ENCODE measurements around the gene MAPK1IP1L.
"Not testable (repeated sequence)": the region's sequence is repeated elsewhere in the genome, so short reads cannot be mapped to it uniquely, and the experiment has no call there.

The MAPK1IP1L gene

DNA sequence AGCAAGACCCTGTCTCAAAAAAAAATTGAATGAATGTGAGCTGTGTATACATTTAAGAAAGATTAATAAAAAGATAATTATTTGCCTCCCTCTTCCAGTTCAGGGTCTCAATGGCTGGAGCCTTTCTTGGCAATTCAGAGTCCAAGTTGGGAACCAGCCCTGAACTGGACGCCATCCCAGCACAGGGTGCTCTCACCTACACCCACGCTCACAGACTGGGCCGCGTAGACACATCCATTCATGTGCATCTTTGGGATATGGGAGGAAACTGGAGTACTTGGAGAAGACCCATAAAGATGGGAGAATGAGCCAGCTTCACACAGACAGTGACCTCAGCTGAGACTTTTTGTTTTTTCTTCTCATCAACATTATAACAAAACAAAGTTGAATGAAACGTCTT lies 6.5 kb downstream of the MAPK1IP1L start:
- Histone ChIP-seq H3K56ac (ENCODE audit: low read length) (no peak overlapping the region), H3K4ac (ENCODE audit: low read depth, low read length) (no peak overlapping the region), H3K36me3 (ENCODE audit: control insufficient read depth, insufficient read depth, low read length) (no peaks in the 10 kb centered on the region), H3K27ac (ENCODE audit: low read depth, low read length) (no peak overlapping the region), H2BK5ac (ENCODE audit: low read length) (no peak overlapping the region), H3K18ac (ENCODE audit: low read length) (no peak overlapping the region), H4K8ac (ENCODE audit: low read depth, low read length) (no peak overlapping the region), H2AK5ac (ENCODE audit: low read length) (no peak overlapping the region), H3K79me2 (ENCODE audit: control insufficient read depth, insufficient read depth, low read length) (peaks cover 56% of the 10 kb centered on the region), H3K79me1 (ENCODE audit: low read length) (peaks cover 10% of the 10 kb centered on the region), H4K5ac (ENCODE audit: low read length) (no peak overlapping the region), H3K27me3 (ENCODE audit: insufficient read depth, low read length, poor library complexity) (no peaks in the 10 kb centered on the region), H3K23ac (ENCODE audit: low read length) (no peak overlapping the region), H3K4me2 (ENCODE audit: low read length) (no peak overlapping the region), H2BK120ac (ENCODE audit: low read depth, low read length) (no peak overlapping the region), H3K9ac (ENCODE audit: low read length) (no peak overlapping the region), H2BK15ac (replicated peaks; ENCODE audit: low read depth) (no peak overlapping the region), H3K4me1 (ENCODE audit: control insufficient read depth, low read depth, low read length) (no peaks in the 10 kb centered on the region), H3K4me3 (ENCODE audit: low read length) (no peak overlapping the region)
- DNase-seq = no peak
- no CpG with 5 or more reads among the region's 5 CpGs for WGBS (ENCODE audit: extremely low coverage, insufficient coverage, low lambda C conversion rate)

- peaks cover 2% of the 10 kb centered on the region for H3K36me3 ChIP-seq (ENCODE audit: control insufficient read depth, insufficient read depth, low read length)
Observed at GRCh38 chr14:55059333-55059732, 7.9 kb downstream of the MAPK1IP1L start.

DNA sequence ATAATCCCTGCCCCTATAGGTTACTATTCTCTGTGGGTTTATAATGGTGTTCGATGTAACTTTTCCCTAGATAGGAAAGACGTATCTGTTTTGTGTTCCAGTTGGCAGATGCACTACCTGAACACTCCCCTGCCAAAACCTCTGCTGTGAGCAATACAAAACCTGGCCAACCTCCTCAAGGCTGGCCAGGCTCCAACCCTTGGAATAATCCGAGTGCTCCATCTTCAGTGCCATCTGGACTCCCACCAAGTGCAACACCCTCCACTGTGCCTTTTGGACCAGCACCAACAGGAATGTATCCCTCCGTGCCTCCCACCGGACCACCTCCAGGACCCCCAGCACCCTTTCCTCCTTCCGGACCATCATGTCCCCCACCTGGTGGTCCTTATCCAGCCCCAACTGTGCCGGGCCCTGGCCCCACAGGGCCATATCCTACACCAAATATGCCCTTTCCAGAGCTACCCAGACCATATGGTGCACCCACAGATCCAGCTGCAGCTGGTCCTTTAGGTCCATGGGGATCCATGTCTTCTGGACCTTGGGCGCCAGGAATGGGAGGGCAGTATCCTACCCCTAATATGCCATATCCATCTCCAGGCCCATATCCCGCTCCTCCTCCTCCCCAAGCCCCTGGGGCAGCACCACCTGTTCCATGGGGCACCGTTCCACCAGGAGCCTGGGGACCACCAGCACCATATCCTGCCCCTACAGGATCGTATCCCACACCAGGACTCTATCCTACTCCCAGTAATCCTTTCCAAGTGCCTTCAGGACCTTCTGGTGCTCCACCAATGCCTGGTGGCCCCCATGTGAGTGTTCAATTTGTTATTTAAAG lies 11.3 kb downstream of the MAPK1IP1L start:
- H3K4me1 ChIP-seq (ENCODE audit: control insufficient read depth, low read depth, low read length) = no peaks in the 10 kb centered on the region
- no peak overlapping the region for H3K4me3 ChIP-seq (ENCODE audit: low read length)
- no peak overlapping the region for H2BK5ac ChIP-seq (ENCODE audit: low read length)
- H4K5ac ChIP-seq (ENCODE audit: low read length) = no peak overlapping the region
- H3K56ac ChIP-seq (ENCODE audit: low read length) = no peak overlapping the region
- H3K27me3 ChIP-seq (ENCODE audit: insufficient read depth, low read length, poor library complexity) = no peaks in the 10 kb centered on the region
- H3K9ac ChIP-seq (ENCODE audit: low read length) = no peak overlapping the region
- no peak overlapping the region for H3K18ac ChIP-seq (ENCODE audit: low read length)
- H2BK15ac ChIP-seq (replicated peaks; ENCODE audit: low read depth) = no peak overlapping the region
- H2BK120ac ChIP-seq (ENCODE audit: low read depth, low read length) = no peak overlapping the region
- H3K27ac ChIP-seq (ENCODE audit: low read depth, low read length) = no peak overlapping the region
- DNase-seq = no peak
- no peak overlapping the region for H2AK5ac ChIP-seq (ENCODE audit: low read length)
- no peak overlapping the region for H3K4ac ChIP-seq (ENCODE audit: low read depth, low read length)
- no peak overlapping the region for H3K4me2 ChIP-seq (ENCODE audit: low read length)
- no CpG with 5 or more reads among the region's 11 CpGs for WGBS (ENCODE audit: extremely low coverage, insufficient coverage, low lambda C conversion rate)
- H3K79me2 ChIP-seq (ENCODE audit: control insufficient read depth, insufficient read depth, low read length) = peaks cover 18% of the 10 kb centered on the region
- no peak overlapping the region for H4K8ac ChIP-seq (ENCODE audit: low read depth, low read length)
- H3K23ac ChIP-seq (ENCODE audit: low read length) = no peak overlapping the region
- H3K79me1 ChIP-seq (ENCODE audit: low read length) = peaks cover 13% of the 10 kb centered on the region
- peaks cover 3% of the 10 kb centered on the region for H3K36me3 ChIP-seq (ENCODE audit: control insufficient read depth, insufficient read depth, low read length)

More at GRCh38 chr14:55059333-55059732, 7.9 kb downstream of the MAPK1IP1L start:
- no peak overlapping the region for H3K4me3 ChIP-seq (ENCODE audit: low read length)
- no peak overlapping the region for H2BK5ac ChIP-seq (ENCODE audit: low read length)
- peaks cover 13% of the 10 kb centered on the region for H3K79me1 ChIP-seq (ENCODE audit: low read length)
- no peak overlapping the region for H3K18ac ChIP-seq (ENCODE audit: low read length)
- no peaks in the 10 kb centered on the region for H3K4me1 ChIP-seq (ENCODE audit: control insufficient read depth, low read depth, low read length)
- no peak overlapping the region for H4K5ac ChIP-seq (ENCODE audit: low read length)
- H3K79me2 ChIP-seq (ENCODE audit: control insufficient read depth, insufficient read depth, low read length) = peaks cover 43% of the 10 kb centered on the region
- WGBS (ENCODE audit: extremely low coverage, insufficient coverage, low lambda C conversion rate) = no CpG with 5 or more reads among the region's 5 CpGs
- no peak overlapping the region for H2AK5ac ChIP-seq (ENCODE audit: low read length)
- no peak overlapping the region for H3K9ac ChIP-seq (ENCODE audit: low read length)
- no peak overlapping the region for H4K8ac ChIP-seq (ENCODE audit: low read depth, low read length)
- no peak overlapping the region for H3K27ac ChIP-seq (ENCODE audit: low read depth, low read length)
- no peak overlapping the region for H3K23ac ChIP-seq (ENCODE audit: low read length)
- H3K4me2 ChIP-seq (ENCODE audit: low read length) = no peak overlapping the region
- no peaks in the 10 kb centered on the region for H3K27me3 ChIP-seq (ENCODE audit: insufficient read depth, low read length, poor library complexity)
- H2BK120ac ChIP-seq (ENCODE audit: low read depth, low read length) = no peak overlapping the region
- no peak for DNase-seq
- no peak overlapping the region for H2BK15ac ChIP-seq (replicated peaks; ENCODE audit: low read depth)
- H3K4ac ChIP-seq (ENCODE audit: low read depth, low read length) = no peak overlapping the region
- no peak overlapping the region for H3K56ac ChIP-seq (ENCODE audit: low read length)

GRCh38 chr14:55064896-55065295 lies 13.4 kb downstream of the MAPK1IP1L start:
- no CpG with 5 or more reads among the region's 2 CpGs for WGBS (ENCODE audit: extremely low coverage, insufficient coverage, low lambda C conversion rate)

GRCh38 chr14:55065411-55065810 lies 14.0 kb downstream of the MAPK1IP1L start:
- H3K23ac ChIP-seq (ENCODE audit: low read length) = no peak overlapping the region
- no peak overlapping the region for H4K5ac ChIP-seq (ENCODE audit: low read length)
- no peak overlapping the region for H3K56ac ChIP-seq (ENCODE audit: low read length)
- H3K27ac ChIP-seq (ENCODE audit: low read depth, low read length) = no peak overlapping the region
- H3K4me3 ChIP-seq (ENCODE audit: low read length) = no peak overlapping the region
- H3K18ac ChIP-seq (ENCODE audit: low read length) = no peak overlapping the region
- H3K9ac ChIP-seq (ENCODE audit: low read length) = no peak overlapping the region
- H3K4ac ChIP-seq (ENCODE audit: low read depth, low read length) = no peak overlapping the region
- H3K27me3 ChIP-seq (ENCODE audit: insufficient read depth, low read length, poor library complexity) = no peaks in the 10 kb centered on the region
- no peak overlapping the region for H2AK5ac ChIP-seq (ENCODE audit: low read length)
- H3K79me1 ChIP-seq (ENCODE audit: low read length) = peaks cover 8% of the 10 kb centered on the region
- H3K4me1 ChIP-seq (ENCODE audit: control insufficient read depth, low read depth, low read length) = no peaks in the 10 kb centered on the region
- no peak overlapping the region for H3K4me2 ChIP-seq (ENCODE audit: low read length)
- no peak overlapping the region for H4K8ac ChIP-seq (ENCODE audit: low read depth, low read length)
- H2BK5ac ChIP-seq (ENCODE audit: low read length) = no peak overlapping the region
- H2BK15ac ChIP-seq (replicated peaks; ENCODE audit: low read depth) = no peak overlapping the region
- peaks cover 3% of the 10 kb centered on the region for H3K36me3 ChIP-seq (ENCODE audit: control insufficient read depth, insufficient read depth, low read length)
- DNase-seq = no peak
- H3K79me2 ChIP-seq (ENCODE audit: control insufficient read depth, insufficient read depth, low read length) = peaks cover 6% of the 10 kb centered on the region
- no CpG with 5 or more reads among the region's 2 CpGs for WGBS (ENCODE audit: extremely low coverage, insufficient coverage, low lambda C conversion rate)
- H2BK120ac ChIP-seq (ENCODE audit: low read depth, low read length) = no peak overlapping the region

More at GRCh38 chr14:55064896-55065295, 13.4 kb downstream of the MAPK1IP1L start:
- not testable (repeated sequence) for H3K56ac ChIP-seq (ENCODE audit: low read length); H2BK5ac ChIP-seq (ENCODE audit: low read length); H2BK120ac ChIP-seq (ENCODE audit: low read depth, low read length); H3K9ac ChIP-seq (ENCODE audit: low read length); H3K18ac ChIP-seq (ENCODE audit: low read length); H4K5ac ChIP-seq (ENCODE audit: low read length); H2BK15ac ChIP-seq (replicated peaks; ENCODE audit: low read depth); H3K27ac ChIP-seq (ENCODE audit: low read depth, low read length); H3K23ac ChIP-seq (ENCODE audit: low read length); H3K4me3 ChIP-seq (ENCODE audit: low read length); H3K79me1 ChIP-seq (ENCODE audit: low read length); H4K8ac ChIP-seq (ENCODE audit: low read depth, low read length); H3K4me1 ChIP-seq (ENCODE audit: control insufficient read depth, low read depth, low read length); H3K4me2 ChIP-seq (ENCODE audit: low read length); H3K79me2 ChIP-seq (ENCODE audit: control insufficient read depth, insufficient read depth, low read length); H3K27me3 ChIP-seq (ENCODE audit: insufficient read depth, low read length, poor library complexity); DNase-seq; H3K36me3 ChIP-seq (ENCODE audit: control insufficient read depth, insufficient read depth, low read length); H3K4ac ChIP-seq (ENCODE audit: low read depth, low read length); H2AK5ac ChIP-seq (ENCODE audit: low read length)

DNA sequence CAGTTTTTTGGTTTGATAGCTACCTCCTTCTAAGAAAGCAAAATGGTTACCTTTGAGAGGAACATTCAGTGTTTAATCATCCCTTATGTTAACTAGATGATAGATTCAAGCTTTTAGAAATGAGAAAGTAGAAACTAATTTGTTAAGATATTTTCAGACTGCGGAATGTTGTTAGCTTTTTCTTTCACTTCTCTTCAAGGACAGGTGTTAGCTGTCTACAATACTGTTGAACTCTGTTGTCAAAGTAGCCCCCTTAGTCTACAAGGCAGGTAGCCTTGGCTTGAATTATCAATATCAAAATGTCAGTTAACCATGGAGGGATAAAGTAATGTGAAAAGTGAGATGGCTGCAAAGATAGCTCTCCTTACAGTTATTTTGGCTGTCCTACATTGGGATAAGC lies 14.8 kb downstream of the MAPK1IP1L start:
- Histone ChIP-seq H3K4me1 (ENCODE audit: control insufficient read depth, low read depth, low read length) (no peaks in the 10 kb centered on the region), H3K56ac (ENCODE audit: low read length) (no peak overlapping the region), H3K27ac (ENCODE audit: low read depth, low read length) (no peak overlapping the region), H3K9ac (ENCODE audit: low read length) (no peak overlapping the region), H3K79me1 (ENCODE audit: low read length) (peaks cover 5% of the 10 kb centered on the region), H3K4me2 (ENCODE audit: low read length) (no peak overlapping the region), H3K4me3 (ENCODE audit: low read length) (no peak overlapping the region), H3K36me3 (ENCODE audit: control insufficient read depth, insufficient read depth, low read length) (peaks cover 3% of the 10 kb centered on the region), H3K18ac (ENCODE audit: low read length) (no peak overlapping the region), H3K23ac (ENCODE audit: low read length) (no peak overlapping the region), H3K4ac (ENCODE audit: low read depth, low read length) (no peak overlapping the region), H3K27me3 (ENCODE audit: insufficient read depth, low read length, poor library complexity) (no peaks in the 10 kb centered on the region), H2AK5ac (ENCODE audit: low read length) (no peak overlapping the region), H2BK5ac (ENCODE audit: low read length) (no peak overlapping the region), H2BK120ac (ENCODE audit: low read depth, low read length) (no peak overlapping the region), H4K5ac (ENCODE audit: low read length) (no peak overlapping the region), H4K8ac (ENCODE audit: low read depth, low read length) (no peak overlapping the region), H2BK15ac (replicated peaks; ENCODE audit: low read depth) (no peak overlapping the region), H3K79me2 (ENCODE audit: control insufficient read depth, insufficient read depth, low read length) (no peaks in the 10 kb centered on the region)
- WGBS (ENCODE audit: extremely low coverage, insufficient coverage, low lambda C conversion rate) = no CpG with 5 or more reads among the region's 1 CpG
- no peak for DNase-seq

Data from mesendoderm (in vitro differentiated cells).